T-helper 17 cell (primary cell): ENCODE data around the gene CDC42EP4. TPM values are rescaled to one million over a fixed set of nuclear protein-coding genes. Genes with fewer than 3 reads are reported as not detected.

Experiments
- ATAC-seq: fragments of 150-1000 bp; cut with Tn5 transposase; 2 replicates; pipeline ENCODE4 v1.10.0; 2021; ENCODE audit warnings: mild to moderate bottlenecking, moderate library complexity
- DNase-seq, 3 donors: peaks; one replicate each; pipeline versions ENCODE4 v3.0.0 to v3.0.0-alpha.2; 2020 to 2021
- H3K9me3 ChIP-seq: one replicate; pipeline ENCODE4 v1.7.0; 2013; ENCODE audit warnings: low read length, mild to moderate bottlenecking; ENCODE audit not compliant: control insufficient read depth, poor library complexity, severe bottlenecking
- H3K27ac Mint-ChIP-seq: one replicate; pipeline ENCODE4 v1.8.0; 2022; ENCODE audit warnings: mild to moderate bottlenecking, moderate library complexity, mixed read lengths
- H3K27me3 Mint-ChIP-seq: one replicate; pipeline ENCODE4 v1.8.0; 2022; ENCODE audit warnings: mixed read lengths
- H3K36me3 Mint-ChIP-seq: one replicate; pipeline ENCODE4 v1.8.0; 2022; ENCODE audit warnings: low read depth, mixed read lengths
- H3K4me1 Mint-ChIP-seq: one replicate; pipeline ENCODE4 v1.8.0; 2022; ENCODE audit warnings: mild to moderate bottlenecking, mixed read lengths
- H3K4me3 Mint-ChIP-seq: one replicate; pipeline ENCODE4 v1.8.0; 2022; ENCODE audit warnings: mild to moderate bottlenecking, moderate library complexity, mixed read lengths
- total RNA-seq, 4 donors: library from RNA in 2 of 4; stranded (reverse) in 2 of 4; gene quantifications; one replicate each; pipeline ENCODE4 v1.2.3 and lab custom pipeline; 2022 to 2026

The CDC42EP4 gene
- total RNA-seq, 2 donors from 2014 or later: 4.0 to 4.1 TPM

DNA sequence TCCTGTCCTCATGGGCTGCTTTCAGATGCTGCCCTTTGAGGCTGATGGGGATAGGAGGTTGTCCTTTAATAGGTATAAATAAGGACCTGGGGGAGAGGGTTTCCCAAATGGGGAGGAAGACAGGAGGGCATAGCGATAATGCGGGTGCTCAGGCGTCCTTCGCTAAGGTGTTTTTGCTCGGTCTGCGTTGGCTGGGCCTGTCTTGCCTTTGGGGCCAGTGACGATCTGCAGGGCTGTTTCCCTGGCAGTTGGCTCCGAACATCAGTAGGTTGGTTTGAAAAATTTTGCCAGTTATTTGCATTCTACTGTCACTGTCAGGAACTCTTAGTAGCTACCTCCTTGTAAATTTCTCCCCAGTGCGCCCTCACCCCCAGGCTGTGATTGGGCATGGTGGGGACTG is 37.8 kb upstream of the CDC42EP4 start:
- Mint-ChIP-seq H3K4me1 (no peaks in the 10 kb centered on the region), H3K4me3 (no peak overlapping the region), H3K27ac (no peak overlapping the region), H3K36me3 (no peaks in the 10 kb centered on the region), H3K27me3 (no peaks in the 10 kb centered on the region)
- ATAC-seq (no peak), DNase-seq (no peak)
- no peaks in the 10 kb centered on the region for H3K9me3 ChIP-seq

GRCh38 chr17:73349138-73349537 is 37.3 kb upstream of the CDC42EP4 start:
- Mint-ChIP-seq H3K4me1 (no peaks in the 10 kb centered on the region), H3K36me3 (no peaks in the 10 kb centered on the region), H3K27me3 (no peaks in the 10 kb centered on the region), H3K27ac (no peak overlapping the region), H3K4me3 (no peak overlapping the region)
- no peak for ATAC-seq
- DNase-seq: no peak
- no peaks in the 10 kb centered on the region for H3K9me3 ChIP-seq

DNA sequence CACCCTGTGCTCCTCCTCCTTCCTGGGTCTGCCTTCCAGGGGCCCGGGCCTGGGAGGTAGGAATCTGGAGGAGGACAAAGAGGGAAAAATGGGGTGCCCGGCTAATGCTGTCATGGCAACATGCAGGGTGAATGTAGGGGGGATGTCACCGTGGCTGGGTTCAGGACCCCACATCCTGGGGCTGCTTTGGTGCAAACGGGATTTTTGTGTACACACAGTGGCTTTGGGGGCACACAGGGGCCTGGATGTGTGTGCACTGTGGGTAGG is 37.0 kb upstream of the CDC42EP4 start:
- H3K27me3 Mint-ChIP-seq: no peaks in the 10 kb centered on the region
- no peaks in the 10 kb centered on the region for H3K36me3 Mint-ChIP-seq
- ATAC-seq: no peak
- H3K4me1 Mint-ChIP-seq: no peaks in the 10 kb centered on the region
- no peak overlapping the region for H3K27ac Mint-ChIP-seq
- no peak for DNase-seq
- H3K9me3 ChIP-seq: no peaks in the 10 kb centered on the region
- H3K4me3 Mint-ChIP-seq: no peak overlapping the region

- H3K36me3 Mint-ChIP-seq: no peaks in the 10 kb centered on the region
- DNase-seq (no peak), ATAC-seq (no peak)
- H3K27me3 Mint-ChIP-seq: no peaks in the 10 kb centered on the region
- H3K9me3 ChIP-seq: no peaks in the 10 kb centered on the region
- H3K4me1 Mint-ChIP-seq: no peaks in the 10 kb centered on the region
- no peak overlapping the region for H3K4me3 Mint-ChIP-seq
- no peak overlapping the region for H3K27ac Mint-ChIP-seq
Measured at GRCh38 chr17:73348018-73348828, 36.4 kb upstream of the CDC42EP4 start.

DNA sequence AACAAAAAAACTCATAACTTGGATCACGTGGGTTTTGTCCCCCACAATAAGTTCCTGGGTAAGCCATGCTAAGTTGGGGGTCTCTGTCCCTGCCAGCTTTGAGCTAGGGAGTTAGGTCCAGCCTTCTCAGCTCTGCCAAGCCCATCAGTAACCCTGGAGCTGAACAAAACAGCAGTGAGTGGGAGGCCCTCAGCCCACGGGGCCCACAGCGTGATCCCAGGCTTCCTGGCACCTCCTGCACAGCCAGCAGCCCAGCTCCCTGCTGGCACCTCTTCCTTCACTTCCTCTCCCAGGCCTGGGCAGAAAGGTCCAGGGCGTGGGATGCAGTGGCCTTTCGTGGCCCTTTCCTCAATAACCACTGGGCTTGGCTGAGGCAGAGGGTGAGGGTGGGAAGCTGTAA is 35.5 kb upstream of the CDC42EP4 start:
- Mint-ChIP-seq H3K27ac (no peak overlapping the region), H3K36me3 (no peaks in the 10 kb centered on the region), H3K4me3 (no peak overlapping the region), H3K27me3 (no peaks in the 10 kb centered on the region), H3K4me1 (no peaks in the 10 kb centered on the region)
- DNase-seq (no peak), ATAC-seq (no peak)
- H3K9me3 ChIP-seq: no peaks in the 10 kb centered on the region

GRCh38 chr17:73346501-73347162 is 34.8 kb upstream of the CDC42EP4 start:
- ATAC-seq (no peak), DNase-seq (no peak)
- H3K27me3 Mint-ChIP-seq: no peaks in the 10 kb centered on the region
- H3K27ac Mint-ChIP-seq: no peak overlapping the region
- no peak overlapping the region for H3K4me3 Mint-ChIP-seq
- H3K36me3 Mint-ChIP-seq: no peaks in the 10 kb centered on the region
- H3K4me1 Mint-ChIP-seq: no peaks in the 10 kb centered on the region
- no peaks in the 10 kb centered on the region for H3K9me3 ChIP-seq

DNA sequence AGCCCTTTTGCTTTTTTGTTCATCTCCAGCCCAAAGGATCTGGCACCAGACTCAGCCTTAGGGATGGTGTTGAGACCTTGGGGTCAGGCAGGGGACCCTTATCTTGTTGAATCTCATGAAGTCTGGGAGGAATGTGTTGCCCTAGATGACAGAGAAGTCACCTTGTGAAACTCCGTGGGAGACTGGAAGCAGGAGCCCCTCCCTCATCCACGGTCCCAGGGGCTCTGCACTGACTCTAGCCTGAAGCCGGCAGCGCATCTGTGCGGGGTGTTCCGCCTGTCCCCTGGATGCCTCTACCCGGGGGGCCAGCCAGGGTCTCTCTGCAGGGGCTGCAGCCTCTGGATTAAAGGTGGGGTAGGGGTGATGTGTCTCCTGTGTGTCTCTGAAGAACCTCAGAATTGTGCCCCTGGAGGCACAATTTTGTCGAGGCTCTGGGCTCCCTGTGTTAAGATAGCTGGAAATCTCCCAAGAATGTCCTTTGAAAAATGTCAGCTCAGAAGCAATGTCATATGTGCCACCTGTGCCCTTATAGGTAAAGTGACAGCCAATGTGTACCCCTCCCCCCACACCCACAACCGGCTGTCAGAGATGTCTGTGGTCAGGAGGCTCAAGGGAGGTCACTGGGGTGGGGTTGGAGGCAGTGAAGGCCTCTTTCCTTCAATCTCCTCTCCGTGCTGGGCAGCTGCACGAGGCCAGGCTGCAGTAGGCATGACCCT is 32.1 kb upstream of the CDC42EP4 start:
- ATAC-seq (no peak), DNase-seq (no peak)
- Mint-ChIP-seq H3K36me3 (no peaks in the 10 kb centered on the region), H3K4me1 (no peaks in the 10 kb centered on the region), H3K27me3 (no peaks in the 10 kb centered on the region), H3K4me3 (no peak overlapping the region), H3K27ac (no peak overlapping the region)
- no peaks in the 10 kb centered on the region for H3K9me3 ChIP-seq

GRCh38 chr17:73343168-73343634 is 31.4 kb upstream of the CDC42EP4 start:
- no peak for ATAC-seq
- no peaks in the 10 kb centered on the region for H3K27me3 Mint-ChIP-seq
- H3K9me3 ChIP-seq: no peaks in the 10 kb centered on the region
- DNase-seq: no peak
- no peaks in the 10 kb centered on the region for H3K4me1 Mint-ChIP-seq
- no peak overlapping the region for H3K4me3 Mint-ChIP-seq
- H3K27ac Mint-ChIP-seq: no peak overlapping the region
- no peaks in the 10 kb centered on the region for H3K36me3 Mint-ChIP-seq

GRCh38 chr17:73342541-73343167 is 30.9 kb upstream of the CDC42EP4 start:
- Mint-ChIP-seq H3K4me1 (no peaks in the 10 kb centered on the region), H3K27me3 (peaks cover 2% of the 10 kb centered on the region), H3K36me3 (no peaks in the 10 kb centered on the region), H3K4me3 (no peak overlapping the region), H3K27ac (no peak overlapping the region)
- DNase-seq: no peak
- H3K9me3 ChIP-seq: no peaks in the 10 kb centered on the region
- no peak for ATAC-seq

DNA sequence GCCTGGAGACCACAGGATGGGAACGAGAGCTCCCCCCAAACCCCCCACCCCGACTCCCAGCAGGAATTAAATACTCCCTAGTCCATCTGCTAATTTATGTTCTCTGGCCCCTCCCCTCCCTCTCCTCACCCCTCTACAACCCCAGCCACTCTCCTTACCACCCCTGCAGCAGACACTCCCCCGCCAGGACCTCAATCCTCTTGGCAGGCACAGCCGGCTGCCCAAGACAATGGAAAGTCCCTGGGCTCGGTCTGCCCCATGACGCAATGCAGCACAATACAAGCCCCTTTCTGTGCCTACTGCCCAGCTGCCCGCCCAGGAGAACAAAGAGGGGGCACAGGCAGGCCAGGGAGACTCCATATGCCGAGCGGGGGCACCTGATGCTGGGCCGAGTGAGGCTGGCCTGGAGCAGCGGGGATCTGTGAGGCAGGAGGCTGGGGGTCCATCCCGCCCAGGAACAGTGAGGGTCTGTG is 30.3 kb upstream of the CDC42EP4 start:
- Mint-ChIP-seq H3K36me3 (no peaks in the 10 kb centered on the region), H3K27ac (no peak overlapping the region), H3K27me3 (peaks cover 8% of the 10 kb centered on the region), H3K4me3 (no peak overlapping the region), H3K4me1 (no peaks in the 10 kb centered on the region)
- ATAC-seq (no peak), DNase-seq (no peak)
- no peaks in the 10 kb centered on the region for H3K9me3 ChIP-seq

DNA sequence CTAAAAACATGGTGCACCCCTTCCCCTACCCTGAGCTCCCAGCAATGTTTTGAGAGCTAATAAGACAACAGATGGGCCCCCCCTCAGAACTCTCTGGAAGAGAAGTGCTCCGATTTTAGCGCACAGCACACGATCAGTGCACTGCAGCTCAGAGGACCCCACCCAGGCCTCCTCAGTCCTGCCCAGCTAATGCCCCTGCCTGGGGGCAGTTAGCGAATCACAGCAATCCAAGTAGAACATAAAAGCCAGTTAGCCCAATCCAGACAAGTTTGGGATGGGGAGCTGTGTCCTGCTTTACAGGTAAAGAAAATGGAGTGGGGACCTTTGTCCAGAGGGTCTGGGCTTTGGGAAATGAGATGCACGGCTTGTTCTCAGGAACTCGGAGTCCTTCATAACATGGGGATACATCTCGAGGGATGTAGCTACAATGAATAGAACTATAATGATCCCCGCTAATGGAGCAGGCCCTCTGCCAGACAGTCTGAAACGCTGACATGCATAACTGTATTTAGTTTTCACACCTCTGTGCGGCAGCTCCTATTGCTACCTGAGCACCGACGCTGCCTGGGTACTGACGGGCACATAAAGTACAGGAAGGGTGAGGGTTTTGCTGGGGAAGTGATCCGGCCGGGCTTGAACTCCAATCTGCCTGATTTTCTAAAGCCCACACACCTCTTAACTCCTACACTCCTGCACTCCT is 29.7 kb upstream of the CDC42EP4 start:
- no peak for DNase-seq
- H3K4me3 Mint-ChIP-seq: no peak overlapping the region
- no peaks in the 10 kb centered on the region for H3K9me3 ChIP-seq
- no peaks in the 10 kb centered on the region for H3K36me3 Mint-ChIP-seq
- peaks cover 8% of the 10 kb centered on the region for H3K27me3 Mint-ChIP-seq
- no peak overlapping the region for H3K27ac Mint-ChIP-seq
- ATAC-seq: no peak
- H3K4me1 Mint-ChIP-seq: no peaks in the 10 kb centered on the region

DNA sequence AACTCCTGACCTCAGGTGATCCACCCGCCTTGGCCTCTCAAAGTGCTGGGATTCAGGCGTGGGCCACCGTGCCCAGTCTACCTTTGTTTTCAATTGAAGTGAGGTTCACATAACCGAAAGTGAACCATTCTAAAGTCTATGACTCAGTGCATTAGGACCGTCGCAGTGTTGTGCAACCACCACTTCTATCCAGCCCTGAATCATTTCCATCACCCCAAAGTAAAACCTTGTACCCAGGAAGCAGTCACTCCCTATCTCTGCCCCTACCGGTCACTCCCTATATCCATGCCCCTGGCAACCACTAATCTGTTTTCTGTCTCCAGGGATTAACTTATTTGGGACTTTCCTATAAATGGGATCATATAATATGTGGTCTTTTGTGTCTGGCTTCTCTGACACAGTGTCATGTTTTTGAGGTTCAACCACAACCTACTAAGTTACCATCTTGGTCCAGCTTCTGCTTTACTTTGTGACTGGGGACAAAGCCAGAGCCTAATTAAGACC is 28.3 kb upstream of the CDC42EP4 start:
- ATAC-seq (peak; percentile 27), DNase-seq (no peak)
- H3K9me3 ChIP-seq: no peaks in the 10 kb centered on the region
- Mint-ChIP-seq H3K4me3 (no peak overlapping the region), H3K36me3 (no peaks in the 10 kb centered on the region), H3K27ac (no peak overlapping the region), H3K27me3 (peaks cover 13% of the 10 kb centered on the region), H3K4me1 (no peaks in the 10 kb centered on the region)
